ENCODE results near the gene XPR1. TPM values are rescaled to one million over a fixed set of nuclear protein-coding genes. Genes with fewer than 3 reads are reported as not detected.

The XPR1 gene
- total and polyA plus RNA-seq, 2 of the 8 experiments (the other 6 are each of a cell fraction or from before 2014, with no cell fraction given) = 28.6 to 43.9 TPM

- TF ChIP-seq HDAC2 (IDR thresholded peaks at IDR 0.05; ENCODE audit: borderline replicate concordance in 1 of 2, low read depth in 2 of 2, low read length in 2 of 2) (no peak), CHD2 (IDR thresholded peaks at IDR 0.05; ENCODE audit: low read length) (no peak)
Measured at GRCh38 chr1:180925471-180926051, 293.7 kb downstream of the XPR1 start (continued).

All from H1 (cell line).